ENCODE results near the gene LDLRAD3.

Gene LDLRAD3

GRCh38 chr11:36211761-36212430, 268.0 kb downstream of the LDLRAD3 start:
- DNase-seq (ENCODE audit: low read depth in 2 of 2), result no peak

GRCh38 chr11:36212564-36213392, 268.9 kb downstream of the LDLRAD3 start:
- no peak for DNase-seq (ENCODE audit: low read depth in 2 of 2)

- DNase-seq (ENCODE audit: low read depth in 2 of 2), result no peak
Observed at GRCh38 chr11:36213393-36213840, 269.6 kb downstream of the LDLRAD3 start.

GRCh38 chr11:36214480-36214879, 270.6 kb downstream of the LDLRAD3 start:
- DNase-seq (ENCODE audit: low read depth in 2 of 2), result no peak

- no peak for DNase-seq (ENCODE audit: low read depth in 2 of 2)
Observed at GRCh38 chr11:36214976-36215692, 271.3 kb downstream of the LDLRAD3 start.

GRCh38 chr11:36215693-36216060, 271.8 kb downstream of the LDLRAD3 start:
- DNase-seq (ENCODE audit: low read depth in 2 of 2), result no peak

- no peak for DNase-seq (ENCODE audit: low read depth in 2 of 2)
Observed at GRCh38 chr11:36216061-36216615, 272.3 kb downstream of the LDLRAD3 start.

- no peak for DNase-seq (ENCODE audit: low read depth in 2 of 2)
Observed at GRCh38 chr11:36218283-36218921, 274.5 kb downstream of the LDLRAD3 start.

GRCh38 chr11:36219996-36220395, 276.1 kb downstream of the LDLRAD3 start:
- DNase-seq (ENCODE audit: low read depth in 2 of 2), result no peak

GRCh38 chr11:36222831-36223635, 279.2 kb downstream of the LDLRAD3 start:
- no peak for DNase-seq (ENCODE audit: low read depth in 2 of 2)

GRCh38 chr11:36224209-36224882, 280.5 kb downstream of the LDLRAD3 start:
- no peak for DNase-seq (ENCODE audit: low read depth in 2 of 2)

- DNase-seq (ENCODE audit: low read depth in 2 of 2), result no peak
Observed at GRCh38 chr11:36227044-36227443, 283.2 kb downstream of the LDLRAD3 start.

GRCh38 chr11:36228689-36229088, 284.8 kb downstream of the LDLRAD3 start:
- no peak for DNase-seq (ENCODE audit: low read depth in 2 of 2)

GRCh38 chr11:36229091-36229705, 285.3 kb downstream of the LDLRAD3 start:
- DNase-seq (ENCODE audit: low read depth in 2 of 2), result no peak

- no peak for DNase-seq (ENCODE audit: low read depth in 2 of 2)
Observed at GRCh38 chr11:36230779-36231699, 287.2 kb downstream of the LDLRAD3 start.

- DNase-seq (ENCODE audit: low read depth in 2 of 2), result no peak
Observed at GRCh38 chr11:36233204-36233603, 289.3 kb downstream of the LDLRAD3 start.

- DNase-seq (ENCODE audit: low read depth in 2 of 2), result no peak
Observed at GRCh38 chr11:36234825-36235224, 291.0 kb downstream of the LDLRAD3 start.

GRCh38 chr11:36235750-36236149, 291.9 kb downstream of the LDLRAD3 start:
- no peak for DNase-seq (ENCODE audit: low read depth in 2 of 2)

GRCh38 chr11:36237391-36237790, 293.5 kb downstream of the LDLRAD3 start:
- DNase-seq (ENCODE audit: low read depth in 2 of 2), result no peak
